Left renal cortex interstitium (tissue), 4 donors: ENCODE results near the gene ZMYM2. TPM values are rescaled to one million over a fixed set of nuclear protein-coding genes. Genes with fewer than 3 reads are reported as not detected.

Experiments
- DNase-seq, 4 donors: peaks; one replicate each; pipeline ENCODE4 v3.0.0-alpha.2; 2013; ENCODE audit warnings: low read depth in 4 of 4, low spot score in 2 of 4, missing footprints in 1 of 4
- polyA plus RNA-seq, 4 donors: library from polyadenylated mRNA; unstranded; fragments of 120-200 nt; gene quantifications; one replicate each; pipeline ENCODE4 v1.2.1, GENCODE V29; 2013; ENCODE audit not compliant: insufficient read length in 4 of 4

Gene ZMYM2
- polyA plus RNA-seq, 4 donors, result 91.2 to 143 (median 111) TPM

DNA sequence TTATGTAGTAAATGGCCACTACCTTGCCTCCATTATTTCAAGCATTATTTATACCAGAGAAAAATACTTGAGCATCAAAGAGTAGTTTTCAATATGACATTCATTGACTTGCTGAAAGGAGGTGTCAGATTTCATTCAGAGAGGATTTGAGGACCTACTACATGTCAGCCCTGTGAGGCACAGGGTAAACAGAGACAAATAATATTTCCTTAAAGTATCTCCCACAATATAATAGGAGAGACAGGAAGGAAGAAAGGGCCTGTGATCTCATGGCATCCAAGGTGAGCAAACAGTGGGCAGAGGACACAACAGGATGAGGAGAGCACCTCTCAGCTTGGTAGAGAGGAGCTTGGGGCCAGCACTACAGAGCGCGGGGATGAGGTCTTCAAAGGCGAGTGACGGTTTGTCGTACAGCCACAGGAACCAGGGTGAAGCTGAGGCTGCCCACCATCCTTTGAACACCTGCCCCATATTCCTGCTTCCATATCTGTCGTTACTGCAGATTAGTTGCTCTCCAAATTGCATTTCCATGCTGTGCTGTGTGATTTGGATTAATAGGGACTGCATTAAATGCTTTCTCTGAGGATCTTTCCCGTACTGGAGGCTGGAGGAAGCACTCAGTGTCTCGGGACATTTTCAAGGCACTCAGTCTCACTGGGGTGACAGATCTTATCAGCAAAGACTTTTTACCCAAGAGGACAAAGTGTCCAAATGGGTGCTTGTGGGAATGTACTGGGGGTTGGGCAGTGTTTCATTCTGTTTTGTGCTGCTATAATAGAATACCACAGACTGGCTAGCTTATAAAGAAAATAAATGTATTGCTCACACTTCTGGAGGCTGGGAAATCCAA is 143.2 kb downstream of the ZMYM2 start:
- no peak for DNase-seq

DNA sequence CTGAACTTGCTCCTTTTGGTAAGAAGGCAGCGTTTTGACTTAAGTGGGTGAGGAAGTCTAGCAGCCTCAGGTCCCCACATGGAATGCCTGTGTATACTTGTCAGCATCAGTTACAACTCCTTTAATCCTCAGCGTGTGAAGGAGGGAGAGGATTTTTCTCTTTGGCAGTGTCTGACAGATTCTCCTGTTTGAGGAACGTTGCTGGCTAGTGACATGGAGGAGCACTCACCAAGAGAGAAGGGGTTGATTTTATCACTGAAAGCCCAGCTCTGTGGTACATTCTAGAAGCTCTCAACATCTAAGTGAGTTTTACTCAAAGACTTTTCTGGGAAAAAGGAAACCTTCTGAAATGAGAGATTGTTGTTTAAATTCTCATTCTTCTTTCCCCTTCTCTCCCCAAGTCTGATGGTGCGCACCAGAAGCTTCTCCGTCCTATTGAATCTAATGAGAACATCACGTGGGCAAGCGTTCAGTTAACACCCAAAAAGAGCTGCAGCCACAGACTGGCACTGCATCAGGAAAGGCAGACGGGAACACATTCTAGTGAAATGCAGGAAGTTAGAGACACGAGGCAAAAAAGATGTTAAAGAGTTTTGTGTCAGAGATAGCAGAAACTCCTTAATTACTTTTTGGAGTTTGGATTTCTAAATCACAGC is 144.1 kb downstream of the ZMYM2 start:
- DNase-seq, result no peak

GRCh38 chr13:20105161-20105689 is 146.7 kb downstream of the ZMYM2 start:
- no peak for DNase-seq

GRCh38 chr13:20106742-20107141 is 148.2 kb downstream of the ZMYM2 start:
- no peak for DNase-seq

DNA sequence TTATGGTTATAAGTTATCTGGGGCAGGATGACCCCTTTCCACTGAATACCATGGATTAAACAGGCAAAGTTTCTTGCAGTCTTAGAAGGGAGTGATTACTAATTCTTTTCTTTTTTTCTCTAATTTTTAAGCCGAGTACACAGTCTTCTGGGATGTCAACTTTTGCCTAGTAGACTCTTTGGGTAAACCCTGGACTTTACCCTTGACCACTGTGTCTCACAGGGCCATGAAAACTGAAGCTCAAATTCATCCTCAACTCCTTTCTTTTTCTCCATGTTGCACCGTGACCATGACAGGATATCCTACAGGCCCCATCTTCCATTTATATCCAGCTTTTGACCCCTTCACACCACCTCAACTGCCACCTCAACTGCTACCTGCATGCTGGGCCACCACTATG is 150.5 kb downstream of the ZMYM2 start:
- DNase-seq, result no peak

DNA sequence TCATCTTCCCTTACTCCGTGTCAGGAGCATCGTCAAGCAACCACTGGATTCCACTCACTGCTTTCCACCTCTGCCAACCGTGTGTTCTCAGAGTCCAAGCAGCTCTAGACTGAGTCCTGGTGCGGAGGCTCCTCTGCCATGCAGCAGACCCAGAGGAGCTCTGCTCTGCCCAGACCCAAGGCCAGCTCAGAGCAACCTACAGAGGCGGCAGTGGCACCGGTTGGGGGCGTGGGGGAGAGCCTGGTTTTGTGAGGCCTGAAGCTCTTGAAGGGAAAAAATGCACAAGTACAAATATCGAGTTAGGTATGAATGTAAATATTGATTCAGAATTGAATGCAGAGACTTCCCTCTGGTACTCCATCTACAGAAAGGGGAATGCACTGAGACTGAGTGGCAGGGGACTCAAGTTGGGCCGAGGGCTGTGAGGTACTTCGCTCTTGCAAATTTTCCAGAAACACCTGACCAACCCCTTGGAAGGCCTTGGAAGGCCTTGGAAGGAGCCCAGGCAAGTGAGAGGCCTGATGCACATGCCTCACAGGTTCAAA is 155.6 kb downstream of the ZMYM2 start:
- DNase-seq, result no peak

GRCh38 chr13:20116213-20116612 is 157.7 kb downstream of the ZMYM2 start:
- no peak for DNase-seq

DNA sequence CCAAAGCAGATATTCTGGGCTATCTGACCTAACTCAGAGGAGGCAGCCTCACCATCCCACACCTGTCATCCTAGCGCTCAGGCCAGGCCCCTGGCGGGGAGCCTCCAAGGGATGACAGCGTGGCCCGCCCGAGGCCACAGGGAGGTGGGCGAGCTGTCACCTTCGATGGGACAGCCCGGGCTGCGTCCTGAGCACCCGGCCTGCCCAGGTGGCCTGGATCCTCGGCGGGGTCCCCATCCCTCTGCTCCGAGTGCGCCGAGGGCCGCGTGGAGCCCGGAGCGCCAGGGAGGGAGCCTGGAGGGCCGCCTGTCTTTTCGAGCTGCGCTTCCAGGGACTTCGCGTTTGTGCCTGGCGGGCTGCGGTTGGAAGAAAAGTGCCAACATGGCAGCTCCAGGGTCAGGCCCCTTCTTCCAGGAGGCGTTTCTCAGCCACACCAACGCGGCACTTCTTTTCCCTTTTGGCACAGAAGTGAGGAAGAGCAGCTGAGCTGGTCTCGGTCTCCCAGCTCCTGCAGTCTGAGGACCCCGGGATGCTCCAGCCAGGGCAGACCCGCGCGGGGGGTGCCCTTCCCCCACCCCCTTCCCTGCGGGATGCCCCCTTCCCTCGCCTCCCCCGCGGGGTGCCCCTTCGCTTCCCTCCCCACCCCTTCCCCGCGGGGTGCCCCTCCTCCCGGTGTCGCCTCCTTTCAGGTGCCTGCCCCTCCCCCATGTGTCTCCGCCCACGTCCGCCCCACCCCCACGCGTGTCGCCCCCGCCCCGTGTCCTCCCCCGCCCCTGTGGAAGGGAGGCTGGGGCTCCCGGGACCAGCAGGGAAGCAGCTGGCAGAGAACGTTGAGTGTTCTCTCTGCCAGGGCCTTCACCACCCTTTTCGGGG is 160.0 kb downstream of the ZMYM2 start:
- peak in 1 of 4 donors; percentile 36 for DNase-seq

GRCh38 chr13:20119960-20120359 is 161.4 kb downstream of the ZMYM2 start:
- DNase-seq, result no peak

- DNase-seq, result no peak
Observed at GRCh38 chr13:20121159-20121525, 162.6 kb downstream of the ZMYM2 start.

- DNase-seq, result no peak
Observed at GRCh38 chr13:20124303-20124702, 165.8 kb downstream of the ZMYM2 start.

DNA sequence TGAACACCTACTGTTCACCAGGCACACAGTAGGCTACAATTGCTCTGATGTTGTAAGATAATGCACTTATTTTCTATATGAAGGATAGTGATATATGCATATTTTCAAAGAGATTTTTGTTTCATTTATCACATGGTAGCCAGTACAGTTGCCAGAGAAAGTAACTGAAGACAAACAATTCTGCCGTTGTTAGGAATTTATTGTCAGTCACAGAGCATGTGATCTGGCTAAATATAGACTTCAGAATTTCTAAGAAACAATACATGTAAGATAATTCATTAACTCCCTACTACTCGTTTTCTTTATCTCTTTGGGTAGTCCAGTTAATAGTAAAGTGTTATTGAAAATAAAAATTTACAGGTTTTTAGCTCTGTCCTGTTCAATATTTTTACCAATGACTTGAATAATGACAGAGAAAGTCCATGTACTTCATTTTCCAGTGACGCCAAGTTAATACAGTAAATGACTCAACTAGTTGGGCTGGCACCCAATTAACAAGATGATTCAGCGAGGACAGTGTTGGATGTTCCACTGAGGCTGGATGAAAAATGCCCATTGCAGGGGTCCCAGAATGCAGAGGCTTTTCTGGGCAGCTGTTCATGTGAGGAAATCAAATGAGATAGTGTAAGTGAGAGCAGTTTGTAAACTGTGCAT is 166.7 kb downstream of the ZMYM2 start:
- DNase-seq, result no peak

GRCh38 chr13:20125783-20126165 is 167.2 kb downstream of the ZMYM2 start:
- no peak for DNase-seq

GRCh38 chr13:20126541-20127261 is 168.2 kb downstream of the ZMYM2 start:
- DNase-seq, result no peak

DNA sequence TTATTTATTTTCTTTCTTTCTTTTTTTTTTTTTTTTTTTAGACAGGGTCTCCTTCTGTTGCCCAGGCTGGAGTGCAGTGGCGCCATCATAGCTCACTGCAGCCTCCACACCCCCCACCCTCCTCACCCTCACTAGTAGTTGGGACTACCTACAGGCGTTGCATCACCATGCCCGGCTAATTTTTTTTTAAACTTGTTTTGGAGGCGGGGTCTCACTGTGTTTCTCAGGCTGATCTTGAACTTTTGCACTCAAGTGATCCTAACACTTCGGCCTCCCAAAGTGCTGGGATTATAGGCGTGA is 168.7 kb downstream of the ZMYM2 start:
- no peak for DNase-seq

- peak in 1 of 4 donors; percentile 34 for DNase-seq
Observed at GRCh38 chr13:20127562-20128458, 169.3 kb downstream of the ZMYM2 start.

GRCh38 chr13:20128459-20128931 is 170.0 kb downstream of the ZMYM2 start:
- DNase-seq, result no peak

- no peak for DNase-seq
Observed at GRCh38 chr13:20129076-20129475, 170.5 kb downstream of the ZMYM2 start.

GRCh38 chr13:20130012-20130411 is 171.5 kb downstream of the ZMYM2 start:
- no peak for DNase-seq
